Putamen (tissue), 1 donor: ENCODE measurements around the gene NKD1.

Experiments
- DNase-seq: peaks from one replicate; pipeline ENCODE4 v3.0.0-alpha.2; 2016; ENCODE audit warnings: low spot score

The NKD1 gene

DNA sequence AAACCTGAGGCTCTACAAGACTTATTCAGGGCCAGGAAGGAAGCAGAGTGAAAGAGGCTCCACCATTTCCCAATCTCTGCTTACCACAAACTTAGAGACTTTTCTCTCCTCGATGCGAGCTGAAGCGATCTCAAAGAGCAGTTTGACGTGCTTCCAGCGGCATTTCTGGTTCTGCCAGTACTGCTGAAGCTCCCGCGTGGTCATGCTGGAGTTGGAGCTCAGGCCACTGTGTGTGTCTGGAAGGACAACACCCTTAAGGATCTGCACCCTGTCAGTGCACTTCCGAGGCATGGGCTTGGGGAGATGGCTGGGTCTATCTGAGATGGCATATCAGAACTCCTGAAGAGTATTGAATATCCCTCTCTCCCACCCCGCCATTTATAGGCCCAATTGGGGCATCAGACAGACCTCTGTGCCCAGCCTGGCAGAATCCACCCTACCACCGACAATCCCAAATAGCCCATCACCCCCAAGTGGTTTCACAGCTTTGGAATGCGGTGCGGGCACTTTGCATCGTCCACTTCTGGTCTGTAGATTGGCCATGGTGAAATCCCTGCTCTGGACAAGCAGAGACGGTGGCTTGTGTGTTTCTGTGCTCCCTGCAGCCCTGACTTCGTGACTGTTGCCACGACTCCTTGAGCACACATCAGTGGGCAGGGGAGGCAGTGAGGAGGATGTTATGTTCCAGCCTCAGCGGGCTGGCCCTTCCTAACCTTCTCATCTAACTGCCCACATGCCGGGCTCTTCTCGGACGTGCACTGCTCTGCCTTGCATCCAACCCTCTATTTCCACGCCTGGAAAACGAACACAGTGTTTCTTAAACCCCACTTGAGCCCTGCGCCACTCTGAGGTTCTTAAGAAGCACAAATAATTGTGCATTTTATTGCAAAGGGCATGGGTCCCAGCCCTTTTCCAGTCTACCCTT is 127.8 kb downstream of the NKD1 start:
- DNase-seq, result no peak

DNA sequence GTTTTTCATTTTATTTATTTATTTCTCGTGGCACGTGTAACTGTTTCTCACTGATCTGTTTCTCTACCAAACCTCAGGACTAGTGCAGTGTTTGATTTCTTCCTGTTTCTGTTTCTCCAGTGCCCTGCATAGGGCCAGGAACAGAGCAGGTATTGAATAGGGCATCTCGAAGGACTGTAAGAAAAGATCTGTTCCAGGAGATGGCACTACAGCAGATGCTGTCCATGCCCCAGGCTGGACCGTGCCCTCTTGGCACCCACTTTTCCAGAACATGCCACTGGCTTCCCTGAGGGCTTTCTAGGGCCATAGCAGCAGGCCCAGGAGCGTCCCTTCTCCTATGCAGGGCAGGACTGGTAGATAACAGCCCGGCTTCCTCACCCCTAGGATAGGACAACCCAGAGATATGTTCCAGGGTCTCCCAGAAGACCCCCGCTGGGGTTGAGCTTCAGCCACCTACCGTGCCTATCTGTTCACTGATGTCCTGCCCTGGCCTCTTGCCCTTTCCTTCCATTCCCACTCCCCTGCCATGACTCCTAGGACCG is 128.6 kb downstream of the NKD1 start:
- DNase-seq, result no peak

DNA sequence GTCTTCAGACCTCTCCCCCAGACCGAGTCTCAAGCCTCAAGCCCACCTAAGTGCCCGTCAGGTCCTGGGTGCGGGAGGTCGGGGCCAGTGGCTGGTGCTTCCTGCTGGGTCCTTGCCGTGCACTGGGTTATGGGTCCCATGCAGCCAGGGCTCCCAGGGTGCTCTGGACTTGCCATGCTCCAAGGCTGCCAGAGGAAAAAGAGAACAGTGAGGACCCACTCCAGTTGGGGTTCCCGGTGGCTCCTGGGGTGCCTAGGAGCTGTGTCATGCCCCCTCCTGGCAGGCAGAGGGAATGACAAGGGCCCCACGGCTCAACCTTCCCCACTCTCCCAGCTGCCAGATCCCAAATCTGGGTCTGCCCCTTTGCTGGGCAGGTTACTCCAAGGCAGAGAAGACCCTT is 129.2 kb downstream of the NKD1 start:
- DNase-seq, result no peak

DNA sequence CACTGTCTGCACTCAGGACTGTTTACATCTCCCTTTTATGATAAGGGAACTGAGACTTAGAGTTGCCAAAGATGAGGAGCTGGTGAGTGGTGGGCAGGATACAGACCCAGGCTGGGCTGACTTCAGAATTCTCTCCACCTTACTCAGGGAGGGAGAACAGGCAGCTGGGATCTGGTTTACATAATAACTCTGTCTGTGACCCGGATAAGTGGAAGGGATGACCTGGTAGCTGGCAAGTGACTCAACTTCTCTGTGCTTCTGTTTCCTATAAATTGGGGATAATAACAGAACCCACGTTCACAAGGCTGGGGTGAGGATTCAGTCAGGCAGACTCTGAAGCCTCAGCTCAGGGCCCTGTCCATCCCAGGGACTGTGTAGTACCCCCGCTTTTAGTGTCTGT is 130.3 kb downstream of the NKD1 start:
- DNase-seq, result no peak

DNA sequence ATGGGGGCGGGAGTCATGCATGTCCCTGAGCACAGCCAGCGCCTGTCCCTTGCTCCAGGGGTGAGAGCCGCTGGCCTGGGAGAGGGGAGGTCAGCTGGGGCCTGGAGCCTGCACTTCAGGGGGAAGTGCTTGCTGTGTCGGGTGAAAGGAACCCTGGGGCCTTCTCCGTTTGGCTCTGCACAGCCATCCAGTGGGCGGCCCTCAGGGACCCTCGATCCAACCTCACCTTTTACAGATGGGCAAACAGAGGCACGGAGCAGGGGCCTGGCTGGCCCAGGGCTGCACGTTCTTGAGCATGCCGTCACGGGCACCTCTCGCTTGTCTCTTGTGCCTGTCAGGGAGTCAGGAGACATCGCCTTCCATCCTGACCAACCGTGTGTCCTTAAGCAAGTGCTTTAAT is 131.1 kb downstream of the NKD1 start:
- DNase-seq, result no peak

DNA sequence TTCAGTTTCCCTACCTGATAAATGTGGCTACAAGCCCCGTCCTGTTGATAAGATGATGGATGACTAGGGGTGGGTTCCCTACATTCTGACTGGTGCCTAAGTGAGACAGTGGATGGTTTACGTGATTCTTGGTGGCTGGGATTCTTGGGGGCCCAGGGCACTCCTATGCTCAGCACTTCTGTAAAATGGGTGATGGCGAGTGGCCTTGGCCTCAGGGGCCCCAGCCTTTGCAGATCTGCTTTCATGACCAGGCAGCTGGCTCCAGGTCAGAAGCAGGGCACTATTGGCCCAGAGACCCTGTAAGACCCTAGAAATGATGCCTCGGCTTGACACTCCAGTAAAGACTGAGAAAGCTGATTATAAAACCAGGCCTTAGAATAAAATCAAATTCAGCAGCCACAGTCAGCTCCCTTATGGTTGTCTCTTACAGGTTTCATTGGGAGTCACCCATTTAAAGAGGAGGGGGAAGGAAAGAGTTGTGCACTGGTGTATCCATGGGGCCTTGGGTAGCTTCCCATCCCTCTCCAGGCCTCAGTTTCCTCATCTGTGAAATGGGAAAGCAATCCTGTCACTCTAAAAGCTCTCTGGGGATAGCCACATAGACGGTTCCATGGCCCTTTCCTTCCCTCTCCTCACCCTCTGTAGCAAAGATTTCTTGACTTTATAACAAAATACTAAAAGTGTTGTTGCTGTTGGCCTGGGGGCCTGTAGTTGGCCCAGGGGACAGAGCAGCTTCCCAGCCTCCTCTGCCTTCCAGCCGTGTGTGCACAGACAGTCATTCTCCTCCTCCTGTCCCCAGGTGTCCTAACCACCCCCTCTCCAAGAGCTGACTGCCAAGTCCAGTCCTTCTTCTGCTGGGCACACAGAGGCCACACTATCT is 131.7 kb downstream of the NKD1 start:
- no peak for DNase-seq

DNA sequence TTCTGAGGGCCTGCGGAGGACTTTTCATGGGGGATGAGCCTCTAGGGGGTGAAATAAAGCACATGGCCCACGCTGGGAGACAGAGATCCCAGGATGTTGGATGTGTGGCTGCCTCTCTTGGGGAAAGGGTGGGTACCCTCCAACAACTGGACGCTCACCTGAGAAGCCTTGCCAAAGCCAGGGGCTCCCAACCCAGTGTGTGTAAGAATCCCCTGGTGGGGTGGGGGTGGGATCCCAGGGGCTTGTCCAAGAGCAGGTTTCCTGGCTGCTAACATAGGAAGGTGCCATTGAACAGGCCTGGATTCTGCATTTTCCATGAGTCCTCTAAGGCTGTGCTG is 132.3 kb downstream of the NKD1 start:
- no peak for DNase-seq

DNA sequence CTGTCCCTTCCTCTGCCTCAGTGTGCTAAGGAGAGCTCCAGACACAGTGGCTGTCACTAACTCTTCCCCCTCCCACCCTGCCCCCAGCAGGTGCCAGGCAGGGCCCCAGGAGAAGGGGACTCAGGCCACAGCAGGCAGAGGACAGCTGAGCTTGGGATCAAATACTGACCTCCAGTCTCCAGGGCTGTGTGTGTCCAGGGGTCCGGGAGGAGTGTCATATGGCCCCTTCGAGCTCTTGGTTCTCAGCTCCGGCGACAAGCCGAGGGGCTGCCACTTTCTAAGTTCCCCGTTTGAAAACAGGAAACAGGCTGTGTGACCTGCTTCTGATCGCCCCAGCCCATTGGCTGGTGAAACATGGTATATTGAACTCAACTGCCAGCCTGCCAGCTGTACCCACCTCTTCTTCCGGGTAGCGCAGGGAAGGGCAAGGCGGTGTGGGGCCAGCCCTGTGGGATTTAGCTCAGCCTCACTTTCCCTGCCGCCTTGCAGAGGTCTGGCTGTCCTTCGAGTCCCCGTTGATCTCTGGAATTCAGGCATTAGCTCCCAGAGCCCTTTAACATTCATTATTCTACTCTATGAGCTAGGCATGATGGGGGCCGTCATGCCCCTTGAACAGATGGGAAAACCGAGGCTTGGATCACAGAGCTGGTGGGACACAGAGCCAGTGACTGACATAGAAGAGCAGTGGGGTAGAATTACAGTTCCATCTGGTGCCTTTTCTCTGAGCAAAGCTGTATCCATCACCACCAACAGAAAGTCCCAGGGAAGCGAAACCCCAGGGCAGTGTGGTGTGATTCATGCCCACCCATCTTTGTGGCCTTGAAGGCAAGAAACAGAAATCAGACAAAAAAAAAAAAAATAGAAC is 133.1 kb downstream of the NKD1 start, which contains the start of gene SNX20:
Gene SNX20, minus strand, starts transcription at position 292 of the 865 bp plus-strand sequence. CDS start 3,786 bp downstream, outside the sequence.
- DNase-seq, result no peak

DNA sequence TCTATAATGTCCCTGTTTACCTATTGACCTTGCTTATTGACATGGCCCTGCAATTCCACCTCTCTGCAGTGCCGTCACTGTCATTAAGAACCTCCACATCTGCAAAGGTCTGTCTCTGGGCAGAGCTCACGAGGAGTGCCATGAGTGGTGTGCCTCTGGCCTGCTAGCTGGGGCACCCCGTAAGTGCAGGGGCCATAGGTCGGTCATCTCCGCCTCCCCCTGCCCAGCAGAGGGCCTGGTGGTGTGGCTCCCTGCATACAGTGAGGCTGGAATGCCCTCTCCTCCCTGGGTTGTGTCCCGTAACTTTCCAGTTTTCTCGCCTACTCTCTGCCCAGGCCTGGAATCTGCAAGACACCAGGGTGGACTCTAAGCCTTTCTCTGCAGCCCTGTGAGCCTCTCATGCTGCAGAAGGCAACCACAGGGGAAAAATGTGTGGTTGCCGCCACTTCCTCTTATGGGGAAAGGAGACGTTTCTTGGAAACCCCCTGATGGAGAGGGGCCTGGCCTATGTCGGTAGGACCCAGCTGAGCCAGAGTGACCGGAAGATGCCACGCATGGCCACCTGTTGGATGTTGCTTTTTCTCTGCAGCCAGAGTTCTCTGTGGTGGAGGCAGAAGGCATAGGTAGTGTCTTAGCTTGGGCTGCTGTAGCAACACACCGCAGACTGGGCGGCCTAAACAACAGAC is 135.6 kb downstream of the NKD1 start:
- no peak for DNase-seq

DNA sequence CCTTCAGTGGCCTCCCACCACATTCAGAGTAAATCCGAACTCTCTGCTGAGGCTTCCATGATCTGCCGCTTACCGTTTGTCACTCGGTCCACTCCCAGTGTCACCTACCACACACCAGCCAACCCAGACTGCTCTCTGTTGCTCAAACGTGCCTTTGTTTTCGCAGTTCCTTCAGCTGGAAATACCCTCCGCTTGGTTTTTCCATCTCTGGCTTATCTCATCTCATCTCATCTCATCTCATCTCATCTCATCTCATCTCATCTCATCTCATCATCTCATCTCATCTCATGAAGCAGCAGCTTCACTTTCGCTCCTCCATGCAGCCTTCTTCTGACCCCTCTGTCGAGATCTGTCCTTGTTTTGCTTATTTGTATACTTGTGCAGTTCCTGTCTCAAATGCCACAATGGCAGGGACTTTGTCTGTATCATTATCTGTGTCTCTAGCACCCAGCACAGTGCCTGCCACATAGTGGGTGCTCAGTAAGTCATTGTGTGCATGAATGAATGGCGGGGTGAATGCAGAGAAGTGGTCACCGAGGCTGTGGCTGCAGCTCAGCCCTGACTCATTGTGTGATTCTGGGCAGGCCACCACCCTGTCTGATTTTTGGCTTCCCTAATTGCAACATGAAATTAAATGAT is 136.7 kb downstream of the NKD1 start:
- DNase-seq, result no peak

DNA sequence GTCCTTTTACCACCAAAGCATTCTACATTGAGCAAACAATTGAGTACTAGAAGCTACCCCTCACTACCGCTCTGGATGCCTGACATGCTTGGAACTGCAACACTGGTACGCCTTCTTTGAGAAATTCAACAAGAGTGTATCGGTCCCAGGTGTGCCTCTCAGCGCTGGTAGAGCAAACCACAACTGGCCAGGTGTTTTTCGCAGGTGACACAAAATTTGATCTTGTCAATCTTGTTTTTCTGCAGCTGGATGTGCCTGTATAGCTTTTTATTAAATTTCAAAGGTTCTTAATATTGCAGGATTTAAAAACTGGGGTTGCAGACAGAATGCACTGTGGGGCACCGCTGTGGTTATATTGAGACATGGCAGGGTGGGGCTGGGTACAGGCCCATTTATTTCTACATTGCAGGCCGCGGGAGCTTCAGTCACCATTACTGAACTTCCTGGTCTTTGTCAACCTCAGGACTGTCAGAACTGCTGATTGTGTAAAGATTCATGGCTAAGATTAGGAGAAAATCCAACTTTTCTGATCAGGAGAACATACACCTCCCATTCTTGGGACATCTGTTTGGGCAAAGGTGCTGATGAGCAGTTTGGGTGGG is 137.4 kb downstream of the NKD1 start:
- DNase-seq, result no peak

DNA sequence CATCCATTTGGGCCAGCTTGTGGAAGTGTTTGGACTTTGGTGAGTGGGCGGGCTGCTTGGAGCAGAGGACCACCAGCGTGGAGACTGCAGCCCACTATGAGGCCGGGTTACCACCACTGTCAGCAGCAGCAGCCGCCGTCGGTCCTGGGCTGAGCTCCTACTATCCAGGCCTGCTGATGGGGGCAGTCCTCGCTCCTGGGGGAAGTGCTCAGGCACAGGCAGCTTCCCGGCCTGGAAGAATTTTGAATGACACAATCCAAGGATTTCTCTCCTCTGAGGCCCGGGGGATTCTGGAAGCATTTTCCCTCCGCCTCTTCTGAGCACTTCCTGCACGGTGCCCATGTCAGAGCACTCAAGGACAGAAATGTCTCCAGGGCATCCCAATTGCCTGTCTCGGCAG is 139.9 kb downstream of the NKD1 start:
- DNase-seq, result no peak

DNA sequence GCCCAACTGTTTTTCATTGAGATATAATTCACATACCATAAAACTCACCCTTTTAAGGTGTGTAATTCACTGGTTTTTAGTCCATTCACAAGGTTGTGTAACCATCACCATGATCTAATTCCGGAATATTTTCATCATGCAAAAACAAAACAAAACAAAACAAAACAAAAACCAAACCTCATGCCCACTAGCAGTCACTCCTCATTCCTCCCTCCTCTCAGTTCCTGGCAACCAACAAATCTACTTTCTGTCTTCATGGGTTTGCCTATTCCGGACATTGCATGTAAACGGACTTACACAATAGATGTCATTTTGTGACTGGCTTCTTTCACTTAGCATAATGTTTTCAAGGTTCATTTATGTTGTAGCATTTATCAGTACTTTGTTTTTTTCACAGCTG is 140.7 kb downstream of the NKD1 start:
- DNase-seq, result no peak

DNA sequence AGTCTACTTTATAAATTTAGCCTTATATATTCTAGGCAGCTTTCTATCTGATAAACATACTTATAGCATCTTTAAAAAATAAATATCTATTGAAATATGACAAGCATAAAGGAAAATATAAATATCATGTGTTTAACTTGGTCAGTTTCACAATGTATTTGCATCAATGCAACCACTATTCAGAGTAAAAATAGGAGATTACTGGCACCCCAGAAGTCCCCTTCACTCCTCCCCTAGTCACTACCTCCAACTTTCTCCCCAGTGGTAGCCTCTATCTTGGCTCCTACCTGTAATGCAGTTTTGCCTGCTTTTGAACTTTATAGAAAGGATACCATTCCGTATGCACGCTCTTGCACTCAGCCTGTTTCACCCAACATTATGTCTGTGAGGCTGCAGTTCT is 142.0 kb downstream of the NKD1 start:
- DNase-seq, result no peak

DNA sequence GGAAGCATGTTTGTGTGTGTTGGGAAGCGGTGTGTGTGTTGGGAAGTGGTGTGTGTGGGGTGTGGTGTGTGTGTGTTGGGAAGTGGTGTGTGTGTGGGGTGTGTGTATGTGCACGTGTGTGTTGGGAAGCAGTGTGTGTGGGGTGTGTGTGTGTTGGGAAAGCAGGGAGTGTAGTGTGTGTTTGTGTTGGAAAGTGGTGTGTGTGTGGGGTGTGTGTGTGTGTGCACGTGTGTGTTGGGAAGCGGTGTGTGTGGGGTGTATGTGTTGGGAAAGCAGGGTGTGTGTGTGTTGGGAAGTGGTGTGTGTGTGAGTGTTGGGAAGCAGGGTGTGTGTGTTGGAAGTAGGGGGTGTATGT is 144.4 kb downstream of the NKD1 start:
- no peak for DNase-seq

DNA sequence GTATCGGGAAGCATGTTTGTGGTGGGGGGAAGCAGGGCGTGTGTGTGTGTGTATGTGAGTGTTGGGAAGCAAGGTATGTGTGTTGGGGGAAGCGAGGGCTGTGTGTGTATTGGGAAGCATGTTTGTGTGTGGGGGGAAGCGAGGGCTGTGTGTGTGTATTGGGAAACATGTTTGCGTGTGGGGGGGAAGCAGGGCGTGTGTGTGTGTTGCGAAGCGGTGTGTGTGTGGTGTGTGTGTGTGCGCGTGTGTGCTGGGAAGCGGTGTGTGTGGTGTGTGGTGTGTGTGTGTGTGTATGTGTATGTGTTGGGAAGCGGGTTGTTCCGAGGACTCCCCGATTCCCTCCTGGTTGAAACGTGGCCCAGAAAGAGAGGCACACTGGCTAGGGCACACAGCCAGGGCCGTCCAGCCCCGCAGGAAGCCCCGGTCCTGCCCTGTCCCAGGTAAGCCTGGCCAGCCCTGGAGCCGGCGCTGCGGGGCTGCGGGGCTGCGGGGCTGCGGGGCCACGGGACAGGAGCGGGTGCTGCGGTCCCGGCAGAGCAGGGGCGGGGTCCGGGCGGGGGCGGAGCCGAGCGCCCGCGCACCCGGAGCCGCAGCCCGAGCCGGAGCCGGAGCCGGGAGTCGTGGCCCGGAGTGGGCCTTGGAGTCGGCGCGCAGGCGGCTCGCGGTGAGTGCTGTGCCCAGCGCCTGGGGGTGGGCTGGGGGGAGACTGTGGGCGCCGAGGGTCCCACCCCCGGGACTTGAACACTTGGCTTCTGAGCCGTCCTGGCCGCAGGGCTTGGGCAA is 145.0 kb downstream of the NKD1 start, which contains the start of gene NOD2:
Gene NOD2, plus strand, starts transcription at position 608 of the 783 bp plus-strand sequence. CDS start 5,890 bp downstream, outside the sequence.
- DNase-seq, result no peak

DNA sequence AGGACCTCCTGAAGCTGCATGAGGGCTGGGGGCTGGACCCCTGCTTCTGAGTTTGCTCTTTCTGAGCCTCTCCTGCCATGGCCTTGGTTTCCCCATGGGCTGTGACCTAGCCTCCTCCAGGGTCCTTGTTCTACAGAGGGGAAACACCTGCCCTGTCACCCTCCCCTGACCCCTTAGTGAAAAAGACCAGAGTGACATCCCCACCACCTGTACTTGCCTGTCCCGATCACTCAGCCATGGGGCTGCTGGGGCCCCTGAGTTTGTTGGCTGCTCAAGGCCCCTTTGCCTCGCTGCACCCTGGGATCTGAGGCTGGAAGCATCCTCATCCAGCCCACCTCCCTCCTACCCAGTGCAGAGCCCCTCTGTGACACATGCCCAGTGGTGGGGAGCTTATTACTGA is 146.0 kb downstream of the NKD1 start:
- DNase-seq, result no peak

DNA sequence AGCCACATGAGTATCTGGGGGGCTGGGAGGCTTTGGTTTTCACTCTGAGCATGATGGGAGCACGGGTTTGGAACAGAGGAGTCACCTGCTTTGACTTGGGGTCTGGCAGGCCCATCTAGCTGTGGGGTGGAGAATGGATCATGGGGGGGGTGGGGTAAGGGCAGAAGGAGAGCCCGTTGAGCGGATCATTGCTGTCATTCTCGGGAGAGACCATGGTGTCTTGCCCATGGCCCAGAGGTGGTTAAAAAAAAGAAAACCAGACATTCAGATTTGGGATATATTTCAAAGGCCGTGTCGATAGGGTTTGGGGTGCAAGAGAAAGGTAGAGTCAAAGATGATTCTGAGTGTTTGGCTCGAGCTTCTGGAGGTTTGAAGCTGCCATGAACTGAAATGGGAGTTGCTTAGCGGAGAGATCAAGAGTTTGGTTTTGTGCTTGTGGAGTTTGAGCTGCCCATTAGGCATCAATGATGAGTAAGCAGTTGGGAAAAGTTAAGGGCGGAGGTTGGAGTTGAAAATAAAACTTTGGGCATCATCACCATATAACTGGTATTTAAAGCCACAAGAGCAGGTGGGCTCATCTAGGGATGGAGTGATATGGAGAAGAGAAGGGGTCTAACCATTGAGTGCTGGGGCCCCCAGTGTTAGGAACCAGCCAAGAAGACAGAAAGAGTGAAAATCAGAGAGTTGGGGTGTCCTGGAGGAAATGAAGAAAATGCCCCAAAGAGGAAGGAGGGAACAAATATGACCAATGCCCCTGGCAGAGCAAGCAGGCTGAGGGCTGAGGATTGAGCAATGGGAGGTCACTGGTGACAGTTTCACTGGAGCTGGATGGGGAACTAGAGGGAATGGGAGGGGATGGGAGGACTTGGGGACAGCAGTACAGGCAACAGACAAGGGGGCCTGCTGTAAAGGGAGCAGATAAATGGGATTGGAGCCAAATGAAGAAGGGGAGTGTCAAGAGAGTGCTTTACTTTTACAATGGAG is 147.1 kb downstream of the NKD1 start:
- no peak for DNase-seq
